ENCODE measurements around the gene VPS25.
A peak's percentile ranks its signal among the peaks of the same experiment; 100 is the strongest.

DNA sequence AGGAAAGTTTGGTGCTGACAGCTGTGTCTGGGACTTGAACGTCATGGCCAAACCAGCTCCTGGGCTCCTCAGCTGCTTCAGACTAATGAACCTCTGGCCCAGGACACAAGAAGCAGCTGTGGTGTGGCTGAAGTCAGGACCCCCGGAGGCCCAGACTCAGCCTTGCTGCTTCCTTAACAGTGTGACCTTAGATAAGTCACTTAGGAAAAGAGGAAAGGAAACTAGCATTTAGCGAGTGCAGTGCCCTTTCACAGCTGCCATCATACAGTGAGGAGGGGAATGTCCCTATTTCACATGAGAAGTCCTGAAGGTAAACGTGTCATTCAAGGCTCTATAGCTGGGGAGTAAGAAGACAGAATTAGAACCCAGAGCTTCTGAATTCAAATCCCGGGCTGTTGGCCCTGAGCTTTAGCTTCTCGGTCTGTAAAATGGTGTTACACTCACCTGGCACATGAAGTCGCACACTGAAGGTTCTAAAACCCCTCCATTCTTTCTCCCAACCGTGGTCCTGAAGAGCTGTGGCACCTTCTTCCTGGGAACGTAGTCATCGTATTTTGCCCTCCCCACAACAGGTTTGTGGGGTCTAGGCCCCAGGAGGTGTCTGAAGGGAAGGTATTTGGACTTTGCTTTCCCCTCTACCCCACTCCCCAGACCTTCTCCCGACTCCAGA lies 13.1 kb upstream of the VPS25 start:
- TF ChIP-seq MYNN (tag by site-specific recombination; IDR thresholded peaks at IDR 0.05; ENCODE audit: borderline replicate concordance) (0 out of 2 replicates have a peak, but pooled peaks have one; percentile 33), ZNF174 (tag by site-specific recombination; IDR thresholded peaks at IDR 0.05) (no peak), ZNF571 (tag by site-specific recombination; IDR thresholded peaks at IDR 0.05) (no peak)
